GM19351 (cell line): ENCODE measurements around the gene TMEM35B.
A peak's percentile ranks its signal among the peaks of the same experiment; 100 is the strongest.
"Not testable (repeated sequence)": the region's sequence is repeated elsewhere in the genome, so short reads cannot be mapped to it uniquely, and the experiment has no call there.

Source experiments
- ATAC-seq: cut with Tn5 transposase; IDR thresholded peaks from one replicate; pipeline ENCODE4 v1.9.1; 2021; ENCODE audit warnings: mild to moderate bottlenecking, moderate library complexity; ENCODE audit not compliant: unreplicated experiment

The TMEM35B gene

GRCh38 chr1:34984793-34985608 is at the start of gene TMEM35B:
Gene TMEM35B (minus strand): TSS chr1:34985347. CDS start chr1:34985305, 42 bp downstream.
- peak; percentile 80 for ATAC-seq

GRCh38 chr1:35033346-35033745 is 48.2 kb upstream of the TMEM35B start:
- ATAC-seq = no peak

GRCh38 chr1:35032384-35032739 is 47.2 kb upstream of the TMEM35B start:
- ATAC-seq = no peak

- no peak for ATAC-seq
Measured at GRCh38 chr1:35030756-35031446, 45.8 kb upstream of the TMEM35B start.

GRCh38 chr1:35030338-35030737 is 45.2 kb upstream of the TMEM35B start:
- ATAC-seq = no peak

- no peak for ATAC-seq
Measured at GRCh38 chr1:35029761-35030160, 44.6 kb upstream of the TMEM35B start.

- no peak for ATAC-seq
Measured at GRCh38 chr1:35016406-35016805, 31.3 kb upstream of the TMEM35B start.

- ATAC-seq = no peak
Measured at GRCh38 chr1:35014486-35014885, 29.3 kb upstream of the TMEM35B start.

- no peak for ATAC-seq
Measured at GRCh38 chr1:35005711-35006110, 20.6 kb upstream of the TMEM35B start.

- ATAC-seq = no peak
Measured at GRCh38 chr1:35001743-35002142, 16.6 kb upstream of the TMEM35B start.

GRCh38 chr1:34994878-34995277 is 9.7 kb upstream of the TMEM35B start:
- ATAC-seq = no peak

GRCh38 chr1:34988581-34988980 is 3.4 kb upstream of the TMEM35B start:
- ATAC-seq = no peak

- ATAC-seq = no peak
Measured at GRCh38 chr1:34988147-34988546, 3.0 kb upstream of the TMEM35B start.

- no peak for ATAC-seq
Measured at GRCh38 chr1:34987018-34987417, 1.9 kb upstream of the TMEM35B start.

- ATAC-seq = not testable (repeated sequence)
Measured at GRCh38 chr1:34985609-34985904, 410 bp upstream of the TMEM35B start.

GRCh38 chr1:34984435-34984792 is 733 bp downstream of the TMEM35B start:
- ATAC-seq = no peak

- ATAC-seq = no peak
Measured at GRCh38 chr1:34983700-34984355, 1.3 kb downstream of the TMEM35B start.

GRCh38 chr1:34982820-34983376 is 2.2 kb downstream of the TMEM35B start:
- ATAC-seq = no peak

- no peak for ATAC-seq
Measured at GRCh38 chr1:34980715-34981114, 4.4 kb downstream of the TMEM35B start.

- no peak for ATAC-seq
Measured at GRCh38 chr1:34978921-34979320, 6.2 kb downstream of the TMEM35B start.

GRCh38 chr1:34977858-34978257 is 7.3 kb downstream of the TMEM35B start:
- ATAC-seq = no peak

- ATAC-seq = no peak
Measured at GRCh38 chr1:34977210-34977471, 8.0 kb downstream of the TMEM35B start.
